OCI-LY3 (cell line): ENCODE results near the gene LPCAT3.
A peak's percentile ranks its signal among the peaks of the same experiment; 100 is the strongest.

ENCODE experiments used
- H2AFZ ChIP-seq: fragments of 200-600, 300-600 bp; shearing (Covaris generic); 2 replicates; pipeline ENCODE4 v1.6.0; 2014; ENCODE audit warnings: antibody characterized with exemption, low read depth, low read length
- H3K27ac ChIP-seq: fragments of 200-600, 300-600 bp; sonication (generic); 2 replicates; pipeline ENCODE4 v1.5.1; 2014; ENCODE audit warnings: mild to moderate bottlenecking, low read length, moderate library complexity, mixed read lengths
- H3K27me3 ChIP-seq: fragments of 200-600, 300-600 bp; sonication (generic); 2 replicates; pipeline ENCODE4 v1.6.1; 2014; ENCODE audit warnings: low read depth, low read length, mixed read lengths
- H3K36me3 ChIP-seq: fragments of 200-600, 300-600 bp; sonication (generic); replicated peaks from 2 replicates; pipeline ENCODE3; 2014; ENCODE audit warnings: low read depth, low read length, mixed read lengths
- H3K4me1 ChIP-seq: fragments of 300-600, 200-600 bp; sonication (generic); 2 replicates; pipeline ENCODE4 v1.6.1; 2014; ENCODE audit warnings: low read length, mixed read lengths
- H3K4me2 ChIP-seq: fragments of 200-600, 300-600 bp; sonication (generic); 2 replicates; pipeline ENCODE4 v1.6.1; 2014; ENCODE audit warnings: low read length, mixed read lengths
- H3K4me3 ChIP-seq: fragments of 300-600, 200-600 bp; sonication (generic); 2 replicates; pipeline ENCODE4 v1.5.1; 2014; ENCODE audit warnings: antibody characterized with exemption, mild to moderate bottlenecking, low read length, moderate library complexity
- H3K79me2 ChIP-seq: fragments of 300-600, 200-600 bp; shearing (Covaris generic); 2 replicates; pipeline ENCODE4 v1.6.1; 2014; ENCODE audit warnings: mild to moderate bottlenecking, low read length, mixed read lengths
- H3K9ac ChIP-seq: fragments of 300-600, 200-600 bp; shearing (Covaris generic); 2 replicates; pipeline ENCODE4 v1.6.0; 2014; ENCODE audit warnings: mild to moderate bottlenecking, low read length, moderate library complexity
- H3K9me3 ChIP-seq: fragments of 200-600, 300-600 bp; shearing (Covaris generic); 2 replicates; pipeline ENCODE4 v1.6.1; 2014; ENCODE audit warnings: low read length, mixed read lengths; ENCODE audit not compliant: insufficient read depth
- H4K20me1 ChIP-seq: fragments of 200-600, 300-600 bp; sonication (generic); 2 replicates; pipeline ENCODE4 v1.6.1; 2016; ENCODE audit warnings: low read length, mixed read lengths; ENCODE audit not compliant: insufficient read depth
- CTCF ChIP-seq: fragments of 200-600, 300-600 bp; sonication (generic); IDR thresholded peaks from 2 replicates; pipeline ENCODE4 v1.5.1; 2014; ENCODE audit warnings: antibody characterized with exemption, low read length, low read depth
- EZH2phosphoT487 ChIP-seq: fragments of 200-600 bp; shearing (Covaris generic); IDR thresholded peaks from 2 replicates; pipeline ENCODE4 v1.6.1; 2018; ENCODE audit warnings: antibody characterized with exemption, mixed run types, low read depth

Gene LPCAT3

DNA sequence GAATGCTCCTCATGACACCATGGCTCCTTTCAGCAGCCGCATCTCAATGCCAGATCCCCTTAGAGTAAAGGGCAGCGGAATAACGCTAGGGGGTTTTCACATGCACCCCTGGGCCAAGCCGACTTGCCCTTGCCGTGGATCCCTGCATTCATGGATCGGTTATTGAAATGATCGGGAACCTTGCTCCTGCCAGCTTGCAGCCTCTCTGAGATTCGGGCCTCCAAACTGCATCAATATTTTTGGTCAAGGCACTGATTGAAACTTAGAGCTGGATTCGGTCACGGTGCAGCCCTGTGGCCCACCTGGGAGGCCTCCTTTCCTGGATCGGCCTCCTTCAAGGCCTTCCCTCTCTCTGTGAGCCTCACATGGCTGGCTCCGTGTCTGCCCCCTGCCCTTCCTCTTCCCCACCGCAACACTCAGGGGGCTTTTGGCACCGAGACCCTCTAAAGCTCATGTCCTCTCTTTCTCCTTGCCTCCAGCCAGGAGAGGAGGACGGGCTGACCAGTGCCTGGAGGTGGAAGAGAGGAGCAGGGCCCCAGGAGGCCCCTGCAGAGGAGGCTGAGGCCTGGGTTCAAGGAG, 65.3 kb downstream of the LPCAT3 start:
- Histone ChIP-seq H3K4me1 (peaks cover 44% of the 10 kb centered on the region), H3K9me3 (no peaks in the 10 kb centered on the region), H3K79me2 (peaks cover 14% of the 10 kb centered on the region), H3K27me3 (no peaks in the 10 kb centered on the region), H3K9ac (peak overlapping the region; percentile 87), H4K20me1 (peaks cover 4% of the 10 kb centered on the region; the same call in 1 of the 2 replicates), H3K4me2 (peak overlapping the region; percentile 94), H3K36me3 (peaks cover 16% of the 10 kb centered on the region), H2AFZ (no peak overlapping the region), H3K27ac (peak overlapping the region; percentile 59), H3K4me3 (peak overlapping the region; percentile 84)
- no peak for TF ChIP-seq EZH2phosphoT487
- TF ChIP-seq CTCF = no peak

DNA sequence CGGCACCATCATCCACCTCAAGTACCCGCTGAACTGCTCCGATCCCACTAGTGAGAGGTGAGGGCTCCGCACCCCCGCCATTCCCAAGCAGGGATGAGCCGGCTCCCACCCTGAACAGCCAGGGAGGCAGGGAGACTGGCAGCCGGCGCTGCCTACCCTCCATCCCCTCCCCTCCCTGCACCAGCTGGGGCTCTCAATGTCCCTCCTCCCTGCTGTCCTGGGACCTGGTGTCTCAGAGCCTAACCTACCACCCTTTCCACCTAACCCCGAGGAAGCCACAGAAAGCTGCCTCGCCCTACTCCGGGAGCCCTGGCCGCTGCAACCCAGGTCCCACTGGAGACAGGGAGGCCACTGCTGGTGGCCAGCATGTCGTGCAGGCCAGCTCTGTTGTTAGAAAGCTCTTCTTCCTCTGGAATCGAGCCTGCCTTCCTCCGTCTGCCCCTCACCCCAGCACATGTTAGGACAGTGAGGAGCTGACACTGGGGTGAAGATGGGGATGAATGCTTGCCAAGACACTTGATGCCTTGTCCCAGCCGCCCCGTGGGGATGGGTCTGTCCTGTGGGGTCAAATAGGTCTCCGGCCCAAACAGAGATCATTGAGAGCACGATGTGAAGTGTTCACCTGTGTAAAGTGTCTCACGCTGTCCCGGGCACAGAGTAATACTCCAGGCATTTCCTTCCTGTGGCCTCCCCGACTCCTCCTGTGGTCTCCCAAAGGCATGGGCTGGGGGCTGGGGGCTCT, 66.0 kb downstream of the LPCAT3 start:
- peaks cover 42% of the 10 kb centered on the region for H3K4me1 ChIP-seq
- no peaks in the 10 kb centered on the region for H3K27me3 ChIP-seq
- H2AFZ ChIP-seq = no peak overlapping the region
- H3K9ac ChIP-seq = peak overlapping the region; percentile 87
- H3K27ac ChIP-seq = peak overlapping the region; percentile 59
- peaks cover 4% of the 10 kb centered on the region; the same call in 1 of the 2 replicates for H4K20me1 ChIP-seq
- peaks cover 11% of the 10 kb centered on the region for H3K36me3 ChIP-seq
- no peaks in the 10 kb centered on the region for H3K9me3 ChIP-seq
- H3K79me2 ChIP-seq = peaks cover 14% of the 10 kb centered on the region
- peak overlapping the region; percentile 94 for H3K4me2 ChIP-seq
- no peak for TF ChIP-seq EZH2phosphoT487
- no peak for TF ChIP-seq CTCF
- peak overlapping the region; percentile 84 for H3K4me3 ChIP-seq

DNA sequence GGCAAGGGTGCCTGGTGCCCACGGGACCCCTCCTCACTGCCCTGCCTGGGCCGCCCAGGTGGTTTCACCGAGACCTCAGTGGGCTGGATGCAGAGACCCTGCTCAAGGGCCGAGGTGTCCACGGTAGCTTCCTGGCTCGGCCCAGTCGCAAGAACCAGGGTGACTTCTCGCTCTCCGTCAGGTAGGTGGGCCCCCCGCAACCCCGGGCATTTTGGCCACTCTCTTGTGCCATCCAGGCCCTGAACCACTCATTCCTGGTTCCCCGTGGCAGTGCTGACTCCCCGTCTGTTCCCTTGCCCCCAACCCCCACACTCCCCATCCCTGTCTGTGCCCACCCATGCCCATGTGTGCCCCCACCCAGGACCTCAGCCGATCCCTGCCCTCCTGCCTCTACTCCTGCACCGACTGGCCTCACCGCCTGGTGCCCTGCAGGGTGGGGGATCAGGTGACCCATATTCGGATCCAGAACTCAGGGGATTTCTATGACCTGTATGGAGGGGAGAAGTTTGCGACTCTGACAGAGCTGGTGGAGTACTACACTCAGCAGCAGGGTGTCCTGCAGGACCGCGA, 66.6 kb downstream of the LPCAT3 start:
- Histone ChIP-seq H2AFZ (no peak overlapping the region), H3K36me3 (peaks cover 8% of the 10 kb centered on the region), H3K27me3 (no peaks in the 10 kb centered on the region), H4K20me1 (peaks cover 4% of the 10 kb centered on the region; the same call in 1 of the 2 replicates), H3K4me2 (peak overlapping the region; percentile 94), H3K27ac (peak overlapping the region; percentile 59), H3K9me3 (no peaks in the 10 kb centered on the region), H3K9ac (peak overlapping the region; percentile 87), H3K4me3 (peak overlapping the region; percentile 84), H3K4me1 (peaks cover 48% of the 10 kb centered on the region), H3K79me2 (peaks cover 14% of the 10 kb centered on the region)
- no peak for TF ChIP-seq EZH2phosphoT487
- no peak for TF ChIP-seq CTCF

DNA sequence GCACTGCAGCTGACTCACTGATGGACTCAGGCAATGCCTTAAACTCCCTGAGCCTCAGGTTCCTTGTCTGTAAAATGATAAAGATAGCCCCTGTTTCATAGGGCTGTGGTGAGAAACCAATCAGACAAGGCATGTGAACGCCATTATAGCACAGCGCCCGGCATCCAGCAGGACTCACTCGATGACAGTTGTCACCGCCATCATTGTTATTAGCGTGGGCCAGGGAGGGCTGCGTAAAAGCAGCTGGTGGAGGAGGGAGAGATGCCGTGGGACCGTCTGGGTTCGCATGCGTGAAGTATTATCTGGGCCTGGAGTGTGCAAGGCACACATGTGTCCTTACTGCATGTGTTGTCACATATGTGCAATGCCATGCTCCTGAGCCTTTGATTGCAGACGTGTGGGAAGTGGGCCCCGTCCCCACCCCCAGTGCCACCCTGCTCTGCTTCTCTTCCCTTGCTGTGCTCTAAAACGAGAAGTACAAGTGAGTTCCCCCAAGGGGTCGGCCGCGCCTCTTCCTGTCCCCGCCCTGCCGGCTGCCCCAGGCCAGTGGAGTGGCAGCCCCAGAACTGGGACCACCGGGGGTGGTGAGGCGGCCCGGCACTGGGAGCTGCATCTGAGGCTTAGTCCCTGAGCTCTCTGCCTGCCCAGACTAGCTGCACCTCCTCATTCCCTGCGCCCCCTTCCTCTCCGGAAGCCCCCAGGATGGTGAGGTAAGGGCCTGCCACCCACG, 67.3 kb downstream of the LPCAT3 start, which contains the start of gene PTPN6:
Gene PTPN6, plus strand, starts transcription at position 546 of the 730 bp plus-strand sequence. Its CDS starts 157 bp downstream, at position 703.
- H3K4me1 ChIP-seq = peaks cover 54% of the 10 kb centered on the region
- no peaks in the 10 kb centered on the region for H3K27me3 ChIP-seq
- H3K9me3 ChIP-seq = no peaks in the 10 kb centered on the region
- peak within 1 kb of the TSS; percentile 48; the same call in 1 of the 2 replicates for H2AFZ ChIP-seq
- peak within 1 kb of the TSS; percentile 59 for H3K27ac ChIP-seq
- peaks cover 14% of the 10 kb centered on the region for H3K79me2 ChIP-seq
- H3K4me2 ChIP-seq = peak within 1 kb of the TSS; percentile 94
- peak within 1 kb of the TSS; percentile 84 for H3K4me3 ChIP-seq
- TF ChIP-seq EZH2phosphoT487 (no peak), CTCF (no peak)
- H4K20me1 ChIP-seq = peaks cover 4% of the 10 kb centered on the region; the same call in 1 of the 2 replicates
- H3K36me3 ChIP-seq = peaks cover 6% of the 10 kb centered on the region
- H3K9ac ChIP-seq = peak within 1 kb of the TSS; percentile 87
